ENCODE data around the gene SLC22A7.

The SLC22A7 gene

DNA sequence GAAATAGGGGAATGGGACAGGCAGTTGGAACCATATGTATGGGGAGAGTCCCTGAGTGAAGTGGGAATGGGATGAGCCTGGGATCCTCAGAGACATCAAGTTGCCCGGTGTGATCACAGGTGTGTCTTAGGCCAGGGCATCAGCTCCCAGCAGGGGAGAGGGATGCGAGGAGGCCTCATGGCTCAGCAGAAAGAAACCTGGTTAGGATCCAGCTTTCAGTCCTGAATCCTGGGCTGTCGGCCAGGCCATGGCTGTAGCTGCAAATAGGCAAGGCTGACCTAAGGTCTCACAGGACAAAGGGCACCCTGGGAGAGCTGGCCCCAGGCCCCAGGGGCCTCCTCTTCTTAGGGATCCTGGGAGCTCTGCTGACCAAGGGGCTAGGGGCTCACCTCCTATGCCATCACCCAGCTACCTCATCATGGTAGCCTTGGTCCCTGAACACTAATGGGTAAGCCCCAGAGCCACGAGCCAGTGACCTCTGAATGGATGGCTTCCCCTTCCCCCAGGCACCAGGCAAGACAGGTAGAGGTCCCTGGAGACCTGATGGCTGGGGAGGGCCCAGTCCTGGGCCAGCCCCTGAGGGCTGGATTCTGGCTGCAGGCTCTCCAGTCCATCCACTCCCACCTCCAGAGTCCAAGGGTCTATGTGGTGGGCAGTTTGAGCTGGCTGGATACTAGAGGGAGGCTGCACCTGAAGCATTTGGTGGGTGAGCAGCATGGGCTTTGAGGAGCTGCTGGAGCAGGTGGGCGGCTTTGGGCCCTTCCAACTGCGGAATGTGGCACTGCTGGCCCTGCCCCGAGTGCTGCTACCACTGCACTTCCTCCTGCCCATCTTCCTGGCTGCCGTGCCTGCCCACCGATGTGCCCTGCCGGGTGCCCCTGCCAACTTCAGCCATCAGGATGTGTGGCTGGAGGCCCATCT is at the start of gene SLC22A7:
Gene SLC22A7, plus strand, starts transcription at position 617 of the 921 bp plus-strand sequence. Its CDS starts 99 bp downstream, at position 716.
- no peak for DNase-seq

GRCh38 chr6:43248791-43249190 is 49.3 kb upstream of the SLC22A7 start:
- no peak for DNase-seq

DNA sequence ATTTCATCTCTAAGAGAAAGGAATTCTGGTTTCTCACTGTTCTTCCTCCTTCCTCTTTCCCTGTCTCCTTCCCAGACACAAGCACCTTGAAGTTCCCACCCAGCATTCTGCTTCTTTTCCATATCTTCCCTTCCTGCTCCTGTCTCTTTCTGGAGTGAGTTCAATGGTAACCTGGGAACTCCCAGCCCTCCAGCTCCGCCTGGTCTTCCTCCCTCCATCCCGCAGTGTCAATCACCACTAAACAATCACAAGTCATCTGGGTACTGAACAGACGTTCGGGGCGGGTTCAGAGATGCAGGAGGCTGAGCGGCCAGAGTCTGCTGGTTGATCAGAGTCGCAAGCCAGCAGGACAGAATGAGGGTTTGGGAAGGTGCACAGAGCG is 47.1 kb upstream of the SLC22A7 start:
- no peak for DNase-seq

DNA sequence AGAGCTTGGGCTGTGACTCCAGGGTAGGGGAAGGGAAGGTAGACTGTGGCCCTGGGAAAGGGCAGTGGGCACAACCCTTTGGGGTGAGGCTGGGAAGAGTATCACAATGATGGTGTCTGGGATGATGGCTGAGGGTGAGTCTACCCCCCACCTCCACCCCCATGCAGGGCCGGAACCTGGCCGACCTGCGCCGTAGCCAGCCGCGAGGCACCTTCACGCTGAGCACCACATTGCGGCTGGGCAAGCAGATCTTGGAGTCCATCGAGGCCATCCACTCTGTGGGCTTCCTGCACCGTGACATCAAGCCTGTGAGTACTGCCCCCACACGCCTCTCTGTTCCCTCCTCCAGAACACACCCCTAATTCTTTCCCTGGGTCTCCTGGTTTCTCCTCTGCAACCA is 44.7 kb upstream of the SLC22A7 start:
- DNase-seq: no peak

GRCh38 chr6:43254138-43254817 is 43.8 kb upstream of the SLC22A7 start:
- no peak for DNase-seq

- DNase-seq: no peak
Measured at GRCh38 chr6:43254846-43255245, 43.2 kb upstream of the SLC22A7 start.

DNA sequence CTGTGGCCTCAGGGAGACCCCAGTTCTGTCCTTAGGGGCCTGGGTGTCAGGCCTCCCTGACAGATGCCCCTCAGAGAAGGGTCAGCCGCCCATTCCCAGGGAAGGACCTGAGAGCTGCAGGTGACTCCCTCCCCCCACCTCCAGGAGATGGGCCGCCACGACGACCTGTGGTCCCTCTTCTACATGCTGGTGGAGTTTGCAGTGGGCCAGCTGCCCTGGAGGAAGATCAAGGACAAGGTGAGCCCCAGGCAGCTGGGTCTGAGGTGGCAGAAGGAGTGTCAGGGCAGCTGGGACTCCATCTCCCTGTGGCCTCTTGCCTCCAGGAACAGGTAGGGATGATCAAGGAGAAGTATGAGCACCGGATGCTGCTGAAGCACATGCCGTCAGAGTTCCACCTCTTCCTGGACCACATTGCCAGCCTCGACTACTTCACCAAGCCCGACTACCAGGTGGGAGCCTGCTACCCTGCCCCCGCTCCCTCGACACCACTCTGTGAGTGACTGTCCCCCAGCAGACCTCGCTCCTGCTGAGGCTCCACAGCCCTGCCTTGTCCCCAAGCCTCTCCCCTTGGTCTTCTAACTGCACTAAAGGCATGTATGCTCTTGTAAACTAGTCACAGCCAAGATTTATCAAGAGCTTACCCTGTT is 42.5 kb upstream of the SLC22A7 start:
- DNase-seq: no peak

DNA sequence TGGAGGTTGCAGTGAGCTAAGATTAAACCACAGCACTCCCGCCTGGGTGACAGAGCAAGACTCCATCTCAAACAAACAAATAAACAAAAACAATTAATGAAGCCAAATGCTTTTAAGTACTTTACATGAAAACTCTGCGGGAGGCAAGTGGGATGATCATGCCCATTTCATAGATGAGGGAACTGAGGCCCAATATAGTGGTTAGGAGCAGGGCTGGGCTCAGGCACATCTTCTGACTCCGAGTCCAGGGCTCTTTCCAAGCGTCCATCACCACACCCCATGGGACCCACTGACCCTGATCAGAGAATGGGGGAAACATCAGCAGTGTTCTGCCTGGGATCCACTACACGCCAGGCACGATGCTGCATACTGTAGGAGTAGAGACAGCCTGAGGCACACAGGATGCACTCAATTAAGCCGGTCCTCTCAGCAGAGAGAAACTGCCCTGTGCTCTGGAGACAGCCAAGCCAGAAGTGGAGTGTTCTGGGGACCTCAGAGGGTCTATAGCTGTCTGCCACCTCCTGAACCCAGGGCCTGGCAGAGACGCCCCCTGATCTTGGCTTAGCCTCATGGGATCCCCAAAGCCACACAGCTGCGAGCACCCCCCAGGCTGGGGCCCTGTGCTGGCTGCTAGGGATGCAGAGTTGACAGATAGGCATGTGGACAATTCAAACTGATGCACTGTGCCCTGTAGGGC is 41.2 kb upstream of the SLC22A7 start:
- DNase-seq: no peak

GRCh38 chr6:43257367-43258145 is 40.5 kb upstream of the SLC22A7 start:
- peak; percentile 12 for DNase-seq

DNA sequence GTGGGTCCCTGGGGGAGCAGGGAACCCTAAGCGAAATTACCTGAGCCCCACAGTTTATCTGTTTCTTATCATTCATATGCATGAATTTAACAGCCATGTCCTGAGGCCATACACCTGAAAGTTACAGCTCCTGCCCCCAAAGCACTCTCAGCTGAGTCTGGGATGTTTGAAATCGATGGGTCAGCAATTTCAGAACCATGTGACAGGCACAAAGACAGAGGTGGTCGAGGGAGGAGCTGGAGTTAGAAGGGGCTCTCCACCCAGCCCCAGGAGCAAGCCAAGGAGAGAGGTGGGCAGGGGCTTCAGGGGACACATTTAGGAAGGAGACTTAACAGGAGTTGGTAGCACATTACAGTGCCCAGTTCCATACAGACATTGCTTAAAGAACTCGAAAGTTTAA is 39.9 kb upstream of the SLC22A7 start:
- DNase-seq: no peak

GRCh38 chr6:43258807-43259686 is 39.0 kb upstream of the SLC22A7 start:
- DNase-seq: no peak

GRCh38 chr6:43260791-43261190 is 37.3 kb upstream of the SLC22A7 start:
- DNase-seq: no peak

DNA sequence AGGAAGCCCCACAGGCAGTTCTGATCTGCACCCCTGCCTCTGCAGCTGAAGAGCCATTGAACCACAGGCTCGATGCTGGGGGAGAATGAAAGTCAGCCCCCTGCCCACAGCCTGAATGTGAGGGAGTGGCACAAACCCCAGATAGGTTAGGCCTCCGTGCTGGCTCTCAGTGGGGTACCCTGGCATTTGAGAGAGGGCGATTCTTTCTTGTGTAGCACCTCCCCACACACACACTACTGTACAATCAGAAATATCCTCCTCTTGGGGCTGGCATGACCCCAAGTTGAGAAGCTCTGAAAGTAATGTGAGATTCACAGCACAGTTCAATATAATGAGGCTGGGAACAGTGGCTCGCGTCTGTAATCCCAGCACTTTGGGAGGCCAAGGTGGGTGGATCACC is 36.9 kb upstream of the SLC22A7 start:
- no peak for DNase-seq

GRCh38 chr6:43262000-43262779 is 35.9 kb upstream of the SLC22A7 start:
- no peak for DNase-seq

DNA sequence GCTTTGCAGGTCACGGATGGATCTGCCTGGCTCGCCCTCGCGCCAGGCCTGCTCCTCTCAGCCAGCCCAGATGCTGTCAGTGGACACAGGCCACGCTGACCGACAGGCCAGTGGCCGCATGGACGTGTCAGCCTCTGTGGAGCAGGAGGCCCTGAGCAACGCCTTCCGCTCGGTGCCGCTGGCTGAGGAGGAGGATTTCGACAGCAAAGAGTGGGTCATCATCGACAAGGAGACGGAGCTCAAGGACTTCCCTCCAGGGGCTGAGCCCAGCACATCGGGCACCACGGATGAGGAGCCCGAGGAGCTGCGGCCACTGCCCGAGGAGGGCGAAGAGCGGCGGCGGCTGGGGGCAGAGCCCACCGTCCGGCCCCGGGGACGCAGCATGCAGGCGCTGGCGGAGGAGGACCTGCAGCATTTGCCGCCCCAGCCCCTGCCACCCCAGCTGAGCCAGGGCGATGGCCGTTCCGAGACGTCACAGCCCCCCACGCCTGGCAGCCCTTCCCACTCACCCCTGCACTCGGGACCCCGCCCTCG is 35.2 kb upstream of the SLC22A7 start:
- DNase-seq: no peak

DNA sequence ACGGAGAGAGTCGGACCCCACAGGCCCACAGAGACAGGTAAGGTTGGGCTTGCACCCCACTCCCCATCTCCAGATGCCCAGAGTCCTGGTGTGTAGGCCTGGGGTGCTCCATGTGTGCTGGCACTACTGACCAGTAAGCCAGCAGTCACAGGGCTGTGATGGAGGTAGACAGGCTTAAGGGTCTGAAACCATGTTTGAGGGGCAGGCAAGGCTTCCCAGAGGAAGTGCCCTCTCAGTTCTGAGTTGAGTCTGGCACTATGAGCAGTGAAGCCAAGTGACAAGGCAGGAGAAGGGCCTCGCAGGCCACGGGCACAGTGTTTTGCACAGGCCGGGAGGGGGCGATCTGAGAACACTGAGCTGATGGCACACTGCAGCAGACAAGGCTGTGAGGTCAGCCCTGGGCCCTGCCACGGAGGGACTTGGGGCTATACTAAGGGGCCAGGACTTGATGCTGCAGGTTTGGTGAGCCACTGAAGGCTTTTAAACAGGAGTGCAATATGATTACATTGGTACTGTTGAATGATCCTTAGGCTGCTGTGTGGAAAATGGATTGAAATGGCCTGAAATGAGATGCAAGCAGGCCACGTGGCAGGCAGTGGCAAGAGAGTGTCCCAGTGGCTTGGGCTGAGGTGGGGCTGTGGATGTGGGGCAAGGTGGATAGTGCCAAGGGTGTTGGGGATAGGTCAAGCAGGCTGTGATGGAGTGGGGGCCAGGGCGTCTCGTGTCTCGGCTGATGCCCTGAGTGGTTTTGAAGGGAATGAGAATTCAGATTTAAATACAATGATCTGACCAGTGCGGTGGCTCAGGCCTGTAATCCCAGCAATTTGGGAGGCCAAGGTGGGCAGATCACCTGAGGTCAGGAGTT is 34.5 kb upstream of the SLC22A7 start:
- peak; percentile 78 for DNase-seq

DNA sequence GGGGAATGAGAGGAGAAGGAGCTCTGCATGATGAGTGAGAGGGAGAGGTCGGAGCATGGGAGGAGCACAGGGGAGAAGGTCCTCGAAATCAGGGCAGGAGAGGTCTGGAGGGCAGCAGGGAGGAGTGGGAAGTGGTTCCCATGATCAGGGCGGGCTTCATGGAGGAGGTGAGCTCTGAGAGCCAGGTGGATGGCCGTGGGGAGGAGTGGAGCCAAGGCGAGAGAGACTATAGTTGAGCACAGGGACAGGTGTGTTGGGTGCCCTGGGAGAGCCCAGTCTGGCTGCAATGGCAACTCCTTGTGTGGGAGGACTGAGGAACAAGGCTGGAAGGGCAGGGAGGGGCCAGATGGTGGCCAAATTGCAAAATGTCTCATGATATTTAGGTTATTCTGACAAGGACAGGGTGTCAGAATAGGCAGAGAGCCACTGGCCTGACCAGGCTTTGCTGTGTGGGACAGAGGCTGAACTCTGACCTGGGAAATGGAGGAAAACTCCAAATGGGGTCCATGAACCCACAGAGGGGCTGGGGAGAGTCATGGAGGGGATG is 33.4 kb upstream of the SLC22A7 start:
- no peak for DNase-seq

- no peak for DNase-seq
Measured at GRCh38 chr6:43265564-43265963, 32.5 kb upstream of the SLC22A7 start.

Data from activated naive CD4-positive, alpha-beta T cell treated with Interleukin-2 at 50 U/mL for 16 hours (primary cell).